MG63 (cell line): ENCODE measurements around the gene IQCE. TPM values are rescaled to one million over a fixed set of nuclear protein-coding genes. Genes with fewer than 3 reads are reported as not detected.

ENCODE experiments used
- DNase-seq: peaks from one replicate; pipeline ENCODE4 v3.0.0-alpha.2; 2020
- H3K27me3 ChIP-seq: fragments of 250-450 bp; sonication (Bioruptor Pico); 2 replicates; pipeline ENCODE4 v1.5.1; 2020; ENCODE audit warnings: mild to moderate bottlenecking, moderate library complexity
- H3K36me3 ChIP-seq: fragments of 250-450 bp; sonication (Bioruptor Pico); 2 replicates; pipeline ENCODE4 v1.5.1; 2020; ENCODE audit warnings: mild to moderate bottlenecking, moderate library complexity
- H3K4me3 ChIP-seq: fragments of 250-450 bp; sonication (Bioruptor Pico); 2 replicates; pipeline ENCODE4 v1.5.1; 2020; ENCODE audit warnings: mild to moderate bottlenecking, moderate library complexity
- H3K9me3 ChIP-seq: fragments of 250-450 bp; sonication (Bioruptor Pico); 2 replicates; pipeline ENCODE4 v1.5.1; 2020; ENCODE audit warnings: mild to moderate bottlenecking, moderate library complexity
- total RNA-seq: library from RNA; depleted of rRNA; stranded (reverse); fragments of >200 nt; shearing (Covaris generic); gene quantifications from 2 replicates; pipeline ENCODE4 v1.2.3, GENCODE V29; 2014; ENCODE audit warnings: low replicate concordance

IQCE gene
- total RNA-seq, 1 experiment from 2014 or later: 18.2 TPM

DNA sequence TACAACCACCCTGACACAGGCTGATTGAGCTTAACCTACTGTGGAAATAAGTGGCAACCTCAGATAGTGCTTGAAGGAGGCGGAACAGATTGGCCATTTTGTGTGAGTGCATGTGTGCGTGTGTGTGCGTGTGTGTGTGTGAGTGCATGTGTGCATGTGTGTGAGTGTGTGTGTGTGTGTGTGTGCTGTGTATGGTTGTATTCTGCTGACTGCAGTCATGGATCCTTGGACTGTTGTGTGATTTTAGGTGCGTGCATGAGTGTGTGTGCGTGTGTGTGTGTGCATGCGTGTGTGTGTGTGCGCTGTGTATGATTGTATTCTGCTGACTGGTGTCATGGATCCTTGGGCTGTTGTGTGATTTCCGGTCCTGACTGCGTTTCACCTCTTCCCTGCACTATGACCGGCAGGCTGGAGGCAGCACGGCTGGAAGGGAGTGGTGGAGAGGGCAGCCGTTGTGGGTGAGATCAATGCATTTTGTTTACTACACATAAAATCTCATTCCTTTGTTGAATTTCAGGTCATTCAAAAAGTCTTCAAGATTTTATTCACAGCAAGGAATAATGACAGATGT, 6.3 kb downstream of the IQCE start:
- peaks cover 2% of the 10 kb centered on the region; the same call in 1 of the 2 replicates for H3K36me3 ChIP-seq
- DNase-seq: no peak
- no peaks in the 10 kb centered on the region for H3K9me3 ChIP-seq

DNA sequence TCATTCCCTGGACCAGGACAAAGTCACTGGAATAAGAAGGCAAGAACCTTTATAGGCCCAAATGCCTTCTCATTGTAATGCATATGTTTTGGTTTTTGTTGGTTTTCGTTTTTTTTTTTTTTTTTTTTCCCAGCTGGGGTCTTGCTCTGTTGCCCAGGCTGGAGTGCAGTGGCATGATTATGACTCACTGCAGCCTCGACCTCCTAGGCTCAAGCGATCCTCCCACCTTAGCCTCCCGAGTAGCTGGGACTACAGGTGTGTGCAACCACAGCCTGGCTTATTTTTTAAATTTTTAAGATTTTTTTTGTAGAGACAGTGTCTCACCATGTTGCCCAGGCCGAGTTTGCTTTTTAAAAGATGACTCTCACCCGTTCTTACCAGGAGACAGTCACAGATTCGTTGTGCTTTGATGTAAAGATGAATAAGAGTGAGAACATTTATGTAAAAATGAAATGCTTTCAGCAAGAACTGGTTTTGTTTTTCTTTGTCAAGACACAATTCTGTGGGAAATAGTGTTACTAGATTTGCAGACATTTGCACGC, 7.6 kb downstream of the IQCE start:
- Histone ChIP-seq H3K36me3 (peaks cover 2% of the 10 kb centered on the region; the same call in 1 of the 2 replicates), H3K27me3 (no peaks in the 10 kb centered on the region), H3K4me3 (no peak overlapping the region), H3K9me3 (no peaks in the 10 kb centered on the region)
- no peak for DNase-seq

More for the DNA sequence above, 6.3 kb downstream of the IQCE start:
- Histone ChIP-seq H3K27me3 (no peaks in the 10 kb centered on the region), H3K4me3 (no peak overlapping the region)

- Histone ChIP-seq H3K27me3 (no peaks in the 10 kb centered on the region), H3K9me3 (no peaks in the 10 kb centered on the region), H3K4me3 (no peak overlapping the region), H3K36me3 (peaks cover 7% of the 10 kb centered on the region; the same call in 1 of the 2 replicates)
- no peak for DNase-seq
Measured at GRCh38 chr7:2566890-2567678, 8.3 kb downstream of the IQCE start.

GRCh38 chr7:2567679-2568278, 9.0 kb downstream of the IQCE start:
- H3K36me3 ChIP-seq: peaks cover 7% of the 10 kb centered on the region; the same call in 1 of the 2 replicates
- no peaks in the 10 kb centered on the region for H3K9me3 ChIP-seq
- H3K4me3 ChIP-seq: no peak overlapping the region
- no peak for DNase-seq
- H3K27me3 ChIP-seq: no peaks in the 10 kb centered on the region

GRCh38 chr7:2568521-2569223, 9.9 kb downstream of the IQCE start:
- Histone ChIP-seq H3K27me3 (no peaks in the 10 kb centered on the region), H3K9me3 (no peaks in the 10 kb centered on the region), H3K36me3 (peaks cover 5% of the 10 kb centered on the region; the same call in 1 of the 2 replicates), H3K4me3 (no peak overlapping the region)
- DNase-seq: no peak

GRCh38 chr7:2569421-2569820, 10.6 kb downstream of the IQCE start:
- Histone ChIP-seq H3K4me3 (no peak overlapping the region), H3K36me3 (peaks cover 5% of the 10 kb centered on the region; the same call in 1 of the 2 replicates), H3K9me3 (no peaks in the 10 kb centered on the region), H3K27me3 (no peaks in the 10 kb centered on the region)
- no peak for DNase-seq

DNA sequence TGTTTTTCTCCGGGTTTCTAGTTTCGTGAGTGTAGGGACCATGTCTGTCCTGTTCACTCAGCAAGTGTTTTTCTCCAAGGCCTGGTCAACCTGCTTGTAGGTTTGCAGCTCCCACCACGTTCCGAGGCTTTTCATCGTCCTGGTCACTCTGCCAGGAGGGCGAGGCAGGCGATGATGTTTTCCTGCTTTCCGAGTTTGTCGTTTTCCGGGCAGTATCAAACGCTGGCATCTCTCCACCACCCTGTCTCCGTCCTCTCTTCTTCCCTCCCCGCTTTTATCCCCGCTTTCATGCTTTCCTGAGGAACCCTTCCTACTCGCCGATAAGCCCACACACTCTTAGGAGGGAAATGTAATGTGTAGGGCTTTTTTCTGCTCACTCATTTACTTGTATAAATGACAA, 11.2 kb downstream of the IQCE start:
- Histone ChIP-seq H3K36me3 (peaks cover 5% of the 10 kb centered on the region; the same call in 1 of the 2 replicates), H3K4me3 (no peak overlapping the region), H3K9me3 (no peaks in the 10 kb centered on the region), H3K27me3 (no peaks in the 10 kb centered on the region)
- no peak for DNase-seq

DNA sequence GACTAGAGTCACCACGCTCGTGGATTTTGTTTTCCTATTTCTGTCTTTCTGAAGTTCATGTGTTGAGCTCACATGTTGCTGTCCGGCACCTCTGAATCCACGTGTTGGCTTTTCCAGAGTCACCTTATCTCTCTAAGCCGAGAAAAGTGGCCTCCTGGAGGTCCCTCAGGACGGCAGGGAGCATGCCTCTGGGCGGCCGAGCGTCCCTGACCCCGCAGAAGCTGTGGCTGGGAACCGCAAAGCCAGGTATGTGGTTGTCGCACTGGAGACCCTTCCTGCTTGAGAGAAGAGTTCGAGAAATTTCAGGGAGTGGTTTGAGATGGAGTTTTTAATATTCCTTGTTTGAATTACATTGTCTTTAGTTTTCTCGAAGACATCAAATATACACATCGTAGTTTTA, 12.6 kb downstream of the IQCE start:
- no peaks in the 10 kb centered on the region for H3K27me3 ChIP-seq
- no peak overlapping the region for H3K4me3 ChIP-seq
- peaks cover 5% of the 10 kb centered on the region; the same call in 1 of the 2 replicates for H3K36me3 ChIP-seq
- no peak for DNase-seq
- no peaks in the 10 kb centered on the region for H3K9me3 ChIP-seq

GRCh38 chr7:2572101-2572842, 13.5 kb downstream of the IQCE start:
- Histone ChIP-seq H3K27me3 (no peaks in the 10 kb centered on the region), H3K9me3 (no peaks in the 10 kb centered on the region), H3K36me3 (peaks cover 5% of the 10 kb centered on the region; the same call in 1 of the 2 replicates), H3K4me3 (no peak overlapping the region)
- no peak for DNase-seq

DNA sequence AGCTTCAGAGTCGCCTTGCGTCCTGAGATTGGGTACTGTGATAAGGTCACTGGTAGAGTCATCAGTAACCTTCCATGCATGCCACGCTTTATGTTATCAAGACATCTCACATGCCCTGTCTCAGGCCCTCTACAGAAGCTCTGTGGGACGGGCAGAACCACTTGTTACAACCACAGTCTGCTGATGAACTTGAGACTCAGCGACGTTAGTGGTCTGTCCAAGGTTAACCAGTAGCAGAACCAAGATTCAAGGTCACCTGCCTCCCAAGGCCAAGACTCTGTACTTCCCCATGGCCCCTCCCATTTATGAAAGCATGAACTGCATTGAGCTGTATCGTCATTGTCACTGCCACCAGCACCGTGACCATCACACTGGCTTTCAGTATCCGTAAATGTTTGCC, 15.0 kb downstream of the IQCE start:
- H3K4me3 ChIP-seq: no peak overlapping the region
- no peaks in the 10 kb centered on the region for H3K27me3 ChIP-seq
- no peaks in the 10 kb centered on the region for H3K9me3 ChIP-seq
- H3K36me3 ChIP-seq: peaks cover 5% of the 10 kb centered on the region; the same call in 1 of the 2 replicates
- no peak for DNase-seq

- no peak overlapping the region for H3K4me3 ChIP-seq
- peaks cover 5% of the 10 kb centered on the region; the same call in 1 of the 2 replicates for H3K36me3 ChIP-seq
- no peaks in the 10 kb centered on the region for H3K9me3 ChIP-seq
- no peaks in the 10 kb centered on the region for H3K27me3 ChIP-seq
- DNase-seq: no peak
Measured at GRCh38 chr7:2575046-2575732, 16.4 kb downstream of the IQCE start.

DNA sequence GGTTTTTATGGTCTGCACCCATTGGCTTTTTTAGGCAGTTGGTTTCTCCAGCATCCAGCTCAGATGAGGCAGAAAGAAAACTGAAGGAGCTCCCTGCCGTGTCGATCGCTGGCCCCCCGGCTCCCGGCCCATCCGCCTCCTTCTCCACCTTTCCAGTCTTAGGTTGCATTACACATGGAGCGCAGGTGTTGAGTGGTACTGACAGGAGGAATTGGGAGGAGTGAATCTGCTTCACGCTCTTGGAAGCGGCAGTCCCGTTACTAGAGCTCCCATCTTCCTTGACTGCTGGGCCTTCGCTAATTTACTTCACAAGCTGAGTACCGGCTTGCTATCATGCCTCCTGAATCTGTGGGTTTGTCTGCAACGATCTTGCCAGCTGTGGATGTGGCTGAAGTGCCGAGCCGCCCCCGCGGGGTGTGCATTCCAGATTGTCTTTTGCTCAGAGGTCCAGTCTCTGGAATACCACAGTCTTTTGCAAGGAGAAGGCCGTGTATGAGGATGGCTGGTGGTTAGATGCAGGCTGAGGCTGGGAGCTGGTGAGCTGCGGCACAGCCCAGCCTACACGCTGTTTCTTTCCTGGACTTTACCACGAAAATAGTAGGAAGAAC, 17.1 kb downstream of the IQCE start:
- no peaks in the 10 kb centered on the region for H3K9me3 ChIP-seq
- peaks cover 5% of the 10 kb centered on the region; the same call in 1 of the 2 replicates for H3K36me3 ChIP-seq
- no peaks in the 10 kb centered on the region for H3K27me3 ChIP-seq
- H3K4me3 ChIP-seq: no peak overlapping the region
- no peak for DNase-seq

DNA sequence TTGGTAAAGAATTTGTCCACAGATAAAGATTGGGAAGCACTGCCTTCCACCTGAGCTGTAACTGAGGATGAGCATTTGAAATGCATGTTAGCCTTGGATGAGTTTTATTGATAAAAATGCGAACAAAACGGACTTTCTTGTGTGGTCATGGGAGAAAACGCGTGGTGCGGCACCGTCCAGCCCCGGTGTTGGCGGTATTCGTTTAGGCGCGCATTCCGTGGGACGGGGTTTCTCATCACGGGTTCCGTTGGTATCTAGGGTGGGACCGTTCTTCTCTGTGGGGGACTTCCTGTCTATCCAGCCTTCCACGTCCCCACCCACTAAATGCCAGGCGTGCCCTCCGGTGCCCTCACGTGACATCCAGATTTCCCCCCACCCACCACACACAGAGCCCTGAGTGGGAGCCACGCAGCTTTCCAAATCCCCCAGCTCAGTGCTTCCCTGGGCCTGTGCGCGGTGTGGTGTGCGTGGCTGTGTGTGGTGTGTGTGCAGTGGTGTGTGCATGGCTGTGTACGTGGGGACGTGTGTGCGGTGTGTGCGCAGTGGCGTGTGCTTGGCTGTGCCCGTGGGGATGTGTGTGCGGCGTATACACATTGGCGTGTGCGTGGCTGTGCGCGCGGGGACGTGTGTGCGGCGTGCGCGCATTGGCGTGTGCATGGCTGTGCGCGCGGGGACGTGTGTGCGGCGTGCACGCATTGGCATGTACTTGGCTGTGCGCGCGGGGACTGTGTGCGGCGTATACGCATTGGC, 18.1 kb downstream of the IQCE start:
- no peak for DNase-seq
- H3K27me3 ChIP-seq: no peaks in the 10 kb centered on the region
- no peaks in the 10 kb centered on the region for H3K9me3 ChIP-seq
- no peak overlapping the region for H3K4me3 ChIP-seq
- peaks cover 1% of the 10 kb centered on the region; the same call in 1 of the 2 replicates for H3K36me3 ChIP-seq

GRCh38 chr7:2577914-2578680, 19.3 kb downstream of the IQCE start:
- no peaks in the 10 kb centered on the region; the same call in 1 of the 2 replicates for H3K36me3 ChIP-seq
- no peak overlapping the region for H3K4me3 ChIP-seq
- no peak for DNase-seq
- no peaks in the 10 kb centered on the region for H3K27me3 ChIP-seq
- H3K9me3 ChIP-seq: no peaks in the 10 kb centered on the region
